Measurements from ENCODE around the gene NTN4. TPM values are rescaled to one million over a fixed set of nuclear protein-coding genes. Genes with fewer than 3 reads are reported as not detected.

The NTN4 gene
- total and polyA plus RNA-seq, 9 donors, result 16.0 to 101 (median 54.2) TPM

GRCh38 chr12:95651681-95652080 is 138.9 kb downstream of the NTN4 start:
- Histone ChIP-seq H3K9me3 (no peaks in the 10 kb centered on the region), H3K36me3 (no peaks in the 10 kb centered on the region), H3K4me3 (no peak overlapping the region), H3K27ac (no peak overlapping the region), H3K4me1 (ENCODE audit: insufficient read depth) (peaks cover 3% of the 10 kb centered on the region), H3K27me3 (no peaks in the 10 kb centered on the region)
- TF ChIP-seq EP300 (IDR thresholded peaks at IDR 0.05), result no peak
- TF ChIP-seq POLR2A (IDR thresholded peaks at IDR 0.05), result no peak
- no peak for TF ChIP-seq CTCF (IDR thresholded peaks at IDR 0.05)
- intact Hi-C loops (cut with DNase I), result no loop called here
- DNase-seq, result no peak
- 95 to 96% (median 95%) methylated on average over 6 of the region's 6 CpGs for WGBS, 3 donors

GRCh38 chr12:95648990-95649791 is 141.4 kb downstream of the NTN4 start:
- Histone ChIP-seq H3K9me3 (no peaks in the 10 kb centered on the region), H3K36me3 (no peaks in the 10 kb centered on the region), H3K27me3 (no peaks in the 10 kb centered on the region), H3K4me3 (no peak overlapping the region), H3K4me1 (ENCODE audit: insufficient read depth) (peaks cover 3% of the 10 kb centered on the region), H3K27ac (no peak overlapping the region)
- TF ChIP-seq EP300 (IDR thresholded peaks at IDR 0.05), result no peak
- TF ChIP-seq POLR2A (IDR thresholded peaks at IDR 0.05), result no peak
- TF ChIP-seq CTCF (IDR thresholded peaks at IDR 0.05), result no peak
- DNase-seq, result no peak
- WGBS, 3 donors, result 61 to 72% (median 72%) methylated on average over 9 of the region's 9 CpGs
- intact Hi-C loops (cut with DNase I), result no loop called here

GRCh38 chr12:95646781-95647190 is 143.8 kb downstream of the NTN4 start:
- TF ChIP-seq EP300 (IDR thresholded peaks at IDR 0.05) (no peak), POLR2A (IDR thresholded peaks at IDR 0.05) (no peak), CTCF (IDR thresholded peaks at IDR 0.05) (no peak)
- Histone ChIP-seq H3K27me3 (no peaks in the 10 kb centered on the region), H3K27ac (no peak overlapping the region), H3K4me1 (ENCODE audit: insufficient read depth) (peaks cover 2% of the 10 kb centered on the region), H3K36me3 (no peaks in the 10 kb centered on the region), H3K4me3 (no peak overlapping the region), H3K9me3 (no peaks in the 10 kb centered on the region)
- 4 to 7% (median 4%) methylated on average over 5 of the region's 5 CpGs for WGBS, 3 donors
- intact Hi-C loops (cut with DNase I), result no loop called here
- DNase-seq, result no peak

- intact Hi-C loops (cut with DNase I), result no loop called here
- 94 to 97% (median 95%) methylated on average over 4 of the region's 4 CpGs for WGBS, 3 donors
- Histone ChIP-seq H3K36me3 (no peaks in the 10 kb centered on the region), H3K27ac (no peak overlapping the region), H3K27me3 (no peaks in the 10 kb centered on the region), H3K4me1 (ENCODE audit: insufficient read depth) (no peaks in the 10 kb centered on the region), H3K9me3 (no peaks in the 10 kb centered on the region), H3K4me3 (no peak overlapping the region)
- no peak for DNase-seq
- no peak for TF ChIP-seq EP300 (IDR thresholded peaks at IDR 0.05)
- TF ChIP-seq CTCF (IDR thresholded peaks at IDR 0.05), result no peak
- TF ChIP-seq POLR2A (IDR thresholded peaks at IDR 0.05), result no peak
Observed at GRCh38 chr12:95643256-95643655, 147.3 kb downstream of the NTN4 start.

Measured in ovary (tissue), 9 donors.